ENCODE results near the gene NBEAL2.
A peak's percentile ranks its signal among the peaks of the same experiment; 100 is the strongest.

NBEAL2 gene

GRCh38 chr3:47002171-47003055 lies 22.9 kb downstream of the NBEAL2 start:
- no peak for DNase-seq

- no peak for DNase-seq
These were observed 23.6 kb downstream of the NBEAL2 start for GRCh38 chr3:47003056-47003410.

GRCh38 chr3:47003461-47004368 lies 24.2 kb downstream of the NBEAL2 start:
- no peak for DNase-seq

- DNase-seq, result no peak
These were observed 25.1 kb downstream of the NBEAL2 start for GRCh38 chr3:47004369-47005211.

- DNase-seq, result no peak
These were observed 26.0 kb downstream of the NBEAL2 start for GRCh38 chr3:47005212-47006144.

- no peak for DNase-seq
These were observed 26.7 kb downstream of the NBEAL2 start for GRCh38 chr3:47006145-47006651.

- no peak for DNase-seq
These were observed 27.5 kb downstream of the NBEAL2 start for GRCh38 chr3:47007001-47007400.

- DNase-seq, result no peak
These were observed 28.2 kb downstream of the NBEAL2 start for GRCh38 chr3:47007482-47008233.

- DNase-seq, result no peak
These were observed 28.8 kb downstream of the NBEAL2 start for GRCh38 chr3:47008234-47008796.

- no peak for DNase-seq
These were observed 29.4 kb downstream of the NBEAL2 start for GRCh38 chr3:47008851-47009224.

GRCh38 chr3:47009225-47010110 lies 30.0 kb downstream of the NBEAL2 start:
- peak; percentile 38 for DNase-seq

- DNase-seq, result no peak
These were observed 30.7 kb downstream of the NBEAL2 start for GRCh38 chr3:47010111-47010712.

GRCh38 chr3:47010910-47011309 lies 31.4 kb downstream of the NBEAL2 start:
- no peak for DNase-seq

GRCh38 chr3:47011371-47011770 lies 31.9 kb downstream of the NBEAL2 start:
- DNase-seq, result no peak

- DNase-seq, result no peak
These were observed 33.1 kb downstream of the NBEAL2 start for GRCh38 chr3:47012342-47013230.

GRCh38 chr3:47013231-47013630 lies 33.8 kb downstream of the NBEAL2 start:
- DNase-seq, result no peak

- no peak for DNase-seq
These were observed 34.6 kb downstream of the NBEAL2 start for GRCh38 chr3:47014036-47014435.

GRCh38 chr3:47015151-47015550 lies 35.7 kb downstream of the NBEAL2 start:
- no peak for DNase-seq
